OCI-LY7 (cell line): Measurements from ENCODE around the gene FMNL1. TPM values are rescaled to one million over a fixed set of nuclear protein-coding genes. Genes with fewer than 3 reads are reported as not detected.

Experiments
- BruUV-seq: library from RNA; stranded (reverse); fragments of 400-500 nt; replicated peaks from 2 replicates; lab custom pipeline; 2021; lab: Mats Ljungman, UMichigan
- CTCF ChIA-PET: fragments of 300-600 bp; sonication (Branson Sonifier 250); formaldehyde crosslinking; loops from one replicate; lab custom pipeline; 2022; ENCODE audit warnings: antibody characterized with exemption; ENCODE audit not compliant: unreplicated experiment; lab: Charles Lee
- POLR2A ChIA-PET: fragments of 300-600 bp; sonication (Branson Sonifier 250); formaldehyde crosslinking; loops from one replicate; lab custom pipeline; 2022; ENCODE audit warnings: antibody characterized with exemption; lab: Charles Lee
- DNase-seq: peaks from one replicate; pipeline ENCODE4 v3.0.0-alpha.2; 2015; ENCODE audit warnings: low spot score
- H2AFZ ChIP-seq: fragments of 200-600 bp; sonication (generic), shearing (Covaris generic); 2 replicates; pipeline ENCODE4 v1.6.1; 2014; ENCODE audit warnings: mild to moderate bottlenecking, antibody characterized with exemption, low read length, moderate library complexity
- H3K27ac ChIP-seq: fragments of 200-600 bp; sonication (generic); 2 replicates; pipeline ENCODE4 v1.5.1; 2014; ENCODE audit warnings: mixed run types, low read depth, mild to moderate bottlenecking, moderate library complexity, low read length, inconsistent platforms; ENCODE audit not compliant: poor library complexity, severe bottlenecking
- H3K36me3 ChIP-seq: fragments of 200-600 bp; sonication (generic); 2 replicates; pipeline ENCODE4 v1.6.1; 2014; ENCODE audit warnings: mild to moderate bottlenecking, antibody characterized with exemption, low read length, moderate library complexity, mixed read lengths; ENCODE audit not compliant: insufficient read depth
- H3K4me1 ChIP-seq: fragments of 200-600 bp; sonication (generic); 2 replicates; pipeline ENCODE4 v1.5.1; 2014; ENCODE audit warnings: mild to moderate bottlenecking, low read length; ENCODE audit not compliant: insufficient read depth, poor library complexity, severe bottlenecking
- H3K4me2 ChIP-seq: fragments of 200-600 bp; sonication (generic); 2 replicates; pipeline ENCODE4 v1.6.1; 2014; ENCODE audit warnings: mild to moderate bottlenecking, low read length
- H3K4me3 ChIP-seq: fragments of 200-600 bp; sonication (generic); 2 replicates; pipeline ENCODE4 v1.5.1; 2014; ENCODE audit warnings: mild to moderate bottlenecking, low read depth, low read length; ENCODE audit not compliant: poor library complexity, severe bottlenecking
- H3K79me2 ChIP-seq: fragments of 200-600 bp; sonication (generic); 2 replicates; pipeline ENCODE4 v1.6.1; 2016; ENCODE audit warnings: low read depth, mild to moderate bottlenecking, low read length, moderate library complexity, mixed read lengths; ENCODE audit not compliant: insufficient read depth
- H3K9me2 ChIP-seq: fragments of 200-600 bp; sonication (generic); 2 replicates; pipeline ENCODE4 v1.6.1; 2016; ENCODE audit warnings: mild to moderate bottlenecking, low read length, mixed read lengths; ENCODE audit not compliant: insufficient read depth
- H3K9me3 ChIP-seq: fragments of 200-600 bp; sonication (generic); 2 replicates; pipeline ENCODE4 v1.6.1; 2014; ENCODE audit warnings: mild to moderate bottlenecking, mixed run types, low read length, mixed read lengths
- H4K20me1 ChIP-seq: fragments of 200-600 bp; sonication (generic); 2 replicates; pipeline ENCODE4 v1.6.1; 2014; ENCODE audit warnings: mild to moderate bottlenecking, antibody characterized with exemption, low read length, moderate library complexity, mixed read lengths; ENCODE audit not compliant: insufficient read depth
- CTCF ChIP-seq: fragments of 200-600 bp; sonication (generic); conservative IDR thresholded peaks from 2 replicates; pipeline ENCODE4 v1.5.1; 2014; ENCODE audit warnings: mild to moderate bottlenecking, antibody characterized with exemption, low read length, moderate library complexity, mixed read lengths
- EZH2phosphoT487 ChIP-seq: fragments of 200-600 bp; sonication (generic); IDR thresholded peaks from 2 replicates; pipeline ENCODE4 v1.6.1; 2018; ENCODE audit warnings: low read depth, borderline replicate concordance, mild to moderate bottlenecking, mixed run types, antibody characterized with exemption, low read length, moderate library complexity, mixed read lengths
- intact Hi-C: fragments of 100-400 bp; cut with micrococcal nuclease; formaldehyde crosslinking; loops from one replicate; pipeline ENCODE4 v1.10.0; 2022; ENCODE audit not compliant: unreplicated experiment
- total RNA-seq, 2 experiments: library from RNA; depleted of rRNA in 1 of 2; stranded (reverse); fragments of >200 nt in 1 of 2; shearing (Covaris generic) in 1 of 2; gene quantifications; 2 replicates each; pipeline ENCODE4 v1.2.3, GENCODE V29; 2014 to 2022

Gene FMNL1
- total RNA-seq, 2 experiments from 2014 or later, result 55.1 to 133 TPM

- ChIA-PET CTCF (no interaction called here), POLR2A (no interaction called here)
- Histone ChIP-seq H3K4me1 (peaks cover 19% of the 10 kb centered on the region), H3K9me2 (no peaks in the 10 kb centered on the region), H3K79me2 (no peaks in the 10 kb centered on the region), H4K20me1 (no peaks in the 10 kb centered on the region), H3K4me2 (no peak overlapping the region), H3K9me3 (no peaks in the 10 kb centered on the region), H2AFZ (no peak overlapping the region), H3K27ac (no peak overlapping the region), H3K4me3 (no peak overlapping the region), H3K36me3 (peaks cover 22% of the 10 kb centered on the region)
- DNase-seq, result no peak
- intact Hi-C loops, result no loop called here
- no TSS peak for BruUV-seq
- TF ChIP-seq CTCF (no peak), EZH2phosphoT487 (no peak)
Observed at GRCh38 chr17:45260204-45260783, 38.6 kb downstream of the FMNL1 start.

- intact Hi-C loops, result no loop called here
- H3K9me3 ChIP-seq, result no peaks in the 10 kb centered on the region
- H4K20me1 ChIP-seq, result no peaks in the 10 kb centered on the region
- no peaks in the 10 kb centered on the region for H3K9me2 ChIP-seq
- peaks cover 28% of the 10 kb centered on the region for H3K36me3 ChIP-seq
- peak within 1 kb of the TSS; percentile 66 for H3K4me2 ChIP-seq
- BruUV-seq, result no TSS peak
- ChIA-PET CTCF (no interaction called here), POLR2A (no interaction called here)
- peak within 1 kb of the TSS; percentile 59 for H3K4me3 ChIP-seq
- peaks cover 19% of the 10 kb centered on the region for H3K4me1 ChIP-seq
- no peaks in the 10 kb centered on the region for H3K79me2 ChIP-seq
- DNase-seq, result peak; percentile 54
- H3K27ac ChIP-seq, result no peak within 1 kb of the TSS
- H2AFZ ChIP-seq, result peak within 1 kb of the TSS; percentile 37; the same call in 1 of the 2 replicates
- no peak for TF ChIP-seq EZH2phosphoT487
- TF ChIP-seq CTCF, result no peak
Observed at GRCh38 chr17:45261577-45262515, 40.2 kb downstream of the FMNL1 start, which contains the start of gene SPATA32. Gene SPATA32 (minus strand): TSS chr17:45262094. CDS start chr17:45262016, 78 bp downstream.
